PFSK-1 (cell line): ENCODE data around the gene NSFL1C.

Source experiments
- POLR2AphosphoS5 ChIP-seq: IDR thresholded peaks from 2 replicates; pipeline ENCODE4 v1.6.1; 2012; ENCODE audit warnings: low read depth, mild to moderate bottlenecking, control low read depth, low read length, moderate library complexity
- SIN3A ChIP-seq: IDR thresholded peaks from 2 replicates; pipeline ENCODE4 v1.6.1; 2012; ENCODE audit warnings: mild to moderate bottlenecking, low read length, moderate library complexity, borderline replicate concordance; ENCODE audit not compliant: insufficient read depth
- TAF1 ChIP-seq: IDR thresholded peaks from 2 replicates; pipeline ENCODE4 v1.6.1; 2012; ENCODE audit warnings: low read length, control low read depth, borderline replicate concordance; ENCODE audit not compliant: insufficient read depth

DNA sequence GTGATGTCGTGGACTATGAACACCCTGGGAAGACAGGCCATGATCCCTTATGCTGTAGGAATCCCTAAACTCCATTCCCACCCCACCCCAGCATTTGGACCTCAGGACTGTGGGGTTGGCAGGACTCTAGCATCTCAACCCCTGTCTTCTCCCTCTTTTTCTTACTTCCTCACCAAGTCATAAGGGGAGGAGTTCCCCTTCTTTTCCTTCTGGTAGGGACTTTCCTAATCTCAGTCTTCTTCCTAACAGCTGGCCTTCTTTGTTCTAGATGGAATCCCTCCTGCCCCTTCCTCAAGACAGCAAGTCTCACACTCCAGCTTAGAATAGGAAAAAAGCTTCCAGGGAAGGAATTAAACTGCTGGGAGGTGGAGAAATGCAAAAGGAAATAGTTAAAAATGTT, 26.9 kb upstream of the NSFL1C start:
- no peak for TF ChIP-seq POLR2AphosphoS5
- no peak for TF ChIP-seq SIN3A
- TF ChIP-seq TAF1 = no peak
